AG10803 (cell line): ENCODE data around the gene AIMP1.

Experiments used
- DNase-seq: peaks from one replicate; pipeline ENCODE4 v3.0.0; 2010; ENCODE audit warnings: low read depth
- H3K4me3 ChIP-seq: 2 replicates; pipeline ENCODE4 v1.5.1; 2011; ENCODE audit warnings: mild to moderate bottlenecking, low read length, control low read depth
- TF ChIP-seq, protein P1 (sequence below): conservative IDR thresholded peaks from 2 replicates; pipeline ENCODE4 v1.5.1; 2011; ENCODE audit warnings: mild to moderate bottlenecking, low read length, control low read depth, inconsistent platforms

The AIMP1 gene

DNA sequence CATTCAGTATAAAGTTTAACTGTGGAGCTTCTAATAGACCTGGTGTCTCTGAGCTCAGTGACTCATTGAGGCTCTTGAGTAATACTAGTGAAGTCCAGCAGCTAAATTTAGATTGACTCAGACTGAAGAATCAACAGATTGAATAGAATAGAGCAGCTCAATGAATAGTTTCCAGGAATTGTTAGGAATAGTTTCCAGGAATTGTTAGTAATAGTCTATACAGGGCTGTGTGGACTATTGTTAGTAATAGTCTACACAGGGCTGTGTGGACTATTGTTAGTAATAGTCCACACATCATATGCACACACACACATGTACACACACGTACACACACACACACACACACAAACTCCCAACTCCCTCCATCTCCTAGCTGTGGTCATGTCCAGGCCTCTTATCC is 49.3 kb downstream of the AIMP1 start:
- TF ChIP-seq, protein P1, sequence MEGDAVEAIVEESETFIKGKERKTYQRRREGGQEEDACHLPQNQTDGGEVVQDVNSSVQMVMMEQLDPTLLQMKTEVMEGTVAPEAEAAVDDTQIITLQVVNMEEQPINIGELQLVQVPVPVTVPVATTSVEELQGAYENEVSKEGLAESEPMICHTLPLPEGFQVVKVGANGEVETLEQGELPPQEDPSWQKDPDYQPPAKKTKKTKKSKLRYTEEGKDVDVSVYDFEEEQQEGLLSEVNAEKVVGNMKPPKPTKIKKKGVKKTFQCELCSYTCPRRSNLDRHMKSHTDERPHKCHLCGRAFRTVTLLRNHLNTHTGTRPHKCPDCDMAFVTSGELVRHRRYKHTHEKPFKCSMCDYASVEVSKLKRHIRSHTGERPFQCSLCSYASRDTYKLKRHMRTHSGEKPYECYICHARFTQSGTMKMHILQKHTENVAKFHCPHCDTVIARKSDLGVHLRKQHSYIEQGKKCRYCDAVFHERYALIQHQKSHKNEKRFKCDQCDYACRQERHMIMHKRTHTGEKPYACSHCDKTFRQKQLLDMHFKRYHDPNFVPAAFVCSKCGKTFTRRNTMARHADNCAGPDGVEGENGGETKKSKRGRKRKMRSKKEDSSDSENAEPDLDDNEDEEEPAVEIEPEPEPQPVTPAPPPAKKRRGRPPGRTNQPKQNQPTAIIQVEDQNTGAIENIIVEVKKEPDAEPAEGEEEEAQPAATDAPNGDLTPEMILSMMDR: no peak
- no peak overlapping the region for H3K4me3 ChIP-seq
- DNase-seq: peak; percentile 91

DNA sequence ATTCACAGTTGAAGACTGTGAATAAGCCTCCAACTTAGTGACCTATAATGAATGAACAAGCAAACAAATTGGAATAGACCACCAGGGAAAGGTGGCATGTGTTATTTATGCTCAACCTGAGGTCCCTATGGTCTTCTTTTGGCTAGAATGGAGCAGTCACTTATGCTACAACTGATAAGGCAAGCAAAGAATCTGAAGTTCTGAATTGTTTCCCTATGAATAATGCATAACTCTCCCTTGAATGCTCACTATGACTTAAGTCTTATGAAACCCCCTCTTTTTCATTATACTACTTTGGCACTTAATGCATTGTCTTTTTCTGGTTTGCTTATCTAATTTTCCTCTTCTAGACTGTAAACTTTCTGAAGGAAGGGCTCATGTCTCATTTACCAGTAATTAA is 49.7 kb downstream of the AIMP1 start:
- peak; percentile 48 for DNase-seq
- no peak overlapping the region for H3K4me3 ChIP-seq
- TF ChIP-seq, protein P1: no peak

DNA sequence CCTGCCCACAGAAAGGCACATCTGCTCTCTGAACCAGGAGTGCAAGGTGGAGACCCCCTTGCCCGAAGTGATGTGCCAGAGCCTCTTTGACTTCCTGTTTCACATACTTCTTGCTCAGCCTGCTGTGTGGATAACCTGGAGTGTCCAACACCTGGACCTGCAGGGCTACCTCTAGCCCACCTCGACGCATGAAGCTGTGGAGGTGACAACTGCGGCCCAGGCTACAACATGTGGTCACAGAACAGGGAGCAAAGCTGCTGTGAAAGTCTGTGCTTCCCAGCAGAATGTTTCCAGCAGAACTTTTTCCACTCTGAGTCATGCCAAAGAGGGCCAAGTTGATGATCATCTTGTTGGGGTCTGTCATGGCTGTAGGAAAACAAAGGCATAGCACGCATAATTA is 50.7 kb downstream of the AIMP1 start:
- TF ChIP-seq, protein P1: no peak
- no peak overlapping the region for H3K4me3 ChIP-seq
- no peak for DNase-seq

DNA sequence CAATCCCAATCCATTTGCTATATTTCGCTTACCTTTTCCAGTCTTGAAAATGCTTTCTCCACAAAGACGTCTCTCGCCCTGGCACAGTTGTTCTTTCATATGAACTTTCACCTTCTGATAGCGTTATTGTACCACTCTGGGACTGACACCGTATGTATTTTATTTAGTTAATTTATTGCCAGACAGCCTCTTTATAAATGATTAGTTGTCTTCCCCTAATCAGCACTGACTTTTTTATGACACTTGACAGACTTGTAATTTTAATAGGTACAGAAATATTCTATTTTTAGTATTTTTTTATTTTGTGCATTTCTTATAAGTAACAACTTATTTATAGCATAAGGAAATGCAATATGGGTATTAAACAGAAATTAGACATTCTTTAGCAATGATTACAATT is 52.3 kb downstream of the AIMP1 start, which contains the start of gene GIMD1:
Gene GIMD1, minus strand, starts transcription at position 101 of the 400 bp plus-strand sequence. CDS start 1,343 bp downstream, outside the sequence.
- no peak within 1 kb of the TSS for H3K4me3 ChIP-seq
- TF ChIP-seq, protein P1: no peak

DNA sequence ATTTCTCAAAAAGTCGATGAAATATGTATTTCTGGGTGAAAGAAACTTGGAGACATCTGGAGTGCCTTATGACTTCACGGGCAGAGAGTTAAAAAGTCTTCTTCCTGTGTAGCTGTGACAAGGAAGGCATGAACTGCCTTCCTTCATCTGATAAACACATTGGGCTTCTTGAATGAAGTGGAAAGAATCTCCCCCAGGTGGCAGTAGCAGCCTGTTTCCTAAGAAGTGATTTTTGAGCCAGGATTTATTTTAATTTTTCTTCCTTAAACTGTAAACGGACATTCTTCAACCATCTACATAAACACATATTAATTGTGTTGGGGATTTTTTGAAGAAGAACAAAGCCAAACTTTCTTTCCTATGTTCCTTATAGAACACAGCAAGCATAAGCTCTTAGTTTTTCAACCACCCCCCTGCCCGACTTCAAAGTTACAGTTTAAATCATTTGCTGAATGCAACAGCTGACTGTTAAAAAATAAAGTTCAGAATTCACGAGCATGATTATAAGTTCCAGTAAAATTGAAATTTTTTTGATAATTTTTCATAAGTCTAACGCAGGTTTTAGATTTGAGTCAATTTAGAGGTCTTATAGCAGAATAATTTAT is 53.2 kb downstream of the AIMP1 start:
- peak; percentile 94 for DNase-seq
- no peak overlapping the region for H3K4me3 ChIP-seq
- TF ChIP-seq, protein P1: peak; percentile 84

More for the DNA sequence above, 52.3 kb downstream of the AIMP1 start, which contains the start of gene GIMD1:
- DNase-seq: no peak

DNA sequence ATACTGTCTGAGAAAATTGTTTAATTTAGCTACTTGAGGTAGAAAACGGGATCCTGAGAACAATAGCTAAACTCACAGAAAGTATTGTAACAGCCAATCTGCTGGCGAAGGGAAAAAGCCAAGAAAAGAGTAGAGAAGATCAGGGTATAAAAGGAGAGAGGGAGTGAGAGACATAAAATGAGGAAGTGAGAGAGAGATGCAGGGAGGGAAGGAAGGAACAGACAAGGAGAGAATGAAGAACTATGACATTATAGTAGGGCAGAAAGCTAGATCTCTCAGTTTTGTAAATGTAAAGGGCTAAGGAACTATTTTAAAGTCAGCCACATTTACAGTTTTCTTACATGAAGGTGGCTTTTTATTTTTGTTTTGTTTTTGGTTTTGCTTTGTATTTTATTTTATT is 53.9 kb downstream of the AIMP1 start:
- no peak for DNase-seq
- no peak overlapping the region for H3K4me3 ChIP-seq
- TF ChIP-seq, protein P1: no peak

DNA sequence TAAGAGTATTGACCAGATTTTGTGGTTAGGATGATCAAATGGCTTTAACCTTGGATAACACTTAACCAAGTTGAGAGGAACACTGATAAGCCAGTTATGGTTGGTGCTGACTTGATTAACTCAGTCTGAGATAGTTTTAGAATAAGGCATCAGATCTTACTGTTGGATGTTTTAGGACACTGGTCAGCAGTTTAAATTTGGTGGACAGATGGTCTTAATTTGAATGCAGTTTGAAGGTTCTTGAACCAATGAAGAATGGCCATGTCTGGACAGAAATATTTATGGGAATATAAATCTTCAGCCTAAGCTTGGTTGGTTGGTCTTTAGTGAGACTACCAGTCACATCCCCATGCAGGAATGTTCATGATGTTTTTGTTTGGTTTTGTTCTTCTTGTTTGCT is 54.8 kb downstream of the AIMP1 start:
- no peak overlapping the region for H3K4me3 ChIP-seq
- peak; percentile 34 for DNase-seq
- TF ChIP-seq, protein P1: no peak
